NCI-H1694 (cell line): Measurements from ENCODE around the gene PRKCB.

Experiments
- DNase-seq: peaks from one replicate; lab custom pipeline; 2025; lab: John Stamatoyannopoulos, UW

The PRKCB gene

DNA sequence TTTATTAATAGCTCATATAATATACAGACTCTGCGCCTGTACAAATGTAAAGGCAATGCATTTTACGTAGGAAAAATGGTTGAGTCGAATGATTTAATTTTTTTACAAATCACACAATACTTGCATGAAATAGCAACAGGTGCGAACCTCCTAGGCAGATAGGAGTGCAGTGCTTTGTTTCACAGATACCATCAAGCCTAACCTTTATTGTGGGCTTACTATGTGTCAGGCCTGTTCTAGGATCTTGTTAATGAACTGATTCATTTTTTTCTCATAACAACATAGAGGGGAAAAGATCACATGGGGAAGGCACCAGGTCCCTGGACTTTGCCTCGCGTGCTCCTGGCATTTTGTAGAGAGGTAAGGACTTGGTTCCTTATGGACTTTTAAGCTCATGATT, 107.8 kb downstream of the PRKCB start:
- DNase-seq: no peak

DNA sequence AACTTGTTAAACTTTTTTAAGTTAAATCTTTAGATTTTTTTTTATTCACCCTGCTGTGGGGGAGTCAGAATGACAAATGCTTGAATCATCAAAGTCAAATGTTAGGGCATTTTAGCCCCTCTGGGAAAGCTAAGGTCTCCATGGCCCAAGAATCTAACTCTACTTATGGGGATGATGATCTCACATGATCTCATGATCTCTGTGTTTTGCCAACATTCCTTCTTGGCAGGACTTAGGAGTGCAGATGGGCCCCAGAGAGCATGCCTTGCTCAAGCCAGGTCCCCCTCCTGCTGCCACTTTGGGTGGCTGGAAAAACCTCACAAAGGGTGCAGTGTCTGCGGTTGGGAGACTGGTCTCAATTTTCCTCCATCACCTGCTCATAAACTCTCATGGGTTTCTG, 108.6 kb downstream of the PRKCB start:
- no peak for DNase-seq

DNA sequence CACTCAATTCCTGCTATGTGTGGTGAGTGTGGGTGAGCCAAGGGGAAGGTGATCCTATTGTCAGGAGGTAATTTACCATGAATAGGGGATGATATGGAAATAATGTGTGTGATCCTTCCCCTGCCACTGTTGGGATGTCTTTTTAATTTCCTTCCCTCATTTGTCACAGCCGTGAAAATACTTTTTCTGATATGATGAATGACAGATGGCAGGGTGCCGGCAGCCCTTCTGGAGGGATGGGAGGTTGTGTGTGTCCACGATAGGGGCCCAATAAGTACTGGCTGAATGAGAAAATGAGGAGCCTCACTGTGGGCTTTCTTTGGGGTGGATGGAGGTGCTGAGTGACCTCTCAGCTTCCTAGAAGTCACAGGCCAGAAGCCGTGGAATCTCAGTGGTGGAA, 109.5 kb downstream of the PRKCB start:
- DNase-seq: no peak

DNA sequence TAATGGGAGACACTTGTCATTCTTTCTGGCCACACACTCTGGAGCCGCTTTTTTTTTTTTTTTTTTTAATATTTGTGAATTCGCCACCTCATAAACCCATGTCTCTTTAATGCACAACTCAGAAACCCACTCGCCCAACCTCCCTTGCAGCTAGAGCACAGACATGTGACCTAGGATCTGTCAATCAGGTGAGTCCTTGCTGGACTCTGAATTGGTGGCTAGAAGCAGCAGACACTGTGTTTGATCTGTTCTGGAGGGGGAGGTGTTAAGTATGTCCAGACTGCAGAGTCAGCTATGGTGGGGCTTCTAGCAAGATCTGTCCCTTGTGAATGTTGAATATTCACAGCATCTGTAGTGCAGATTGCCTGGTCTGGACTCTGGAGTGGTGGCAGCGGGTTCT, 112.1 kb downstream of the PRKCB start:
- DNase-seq: no peak

DNA sequence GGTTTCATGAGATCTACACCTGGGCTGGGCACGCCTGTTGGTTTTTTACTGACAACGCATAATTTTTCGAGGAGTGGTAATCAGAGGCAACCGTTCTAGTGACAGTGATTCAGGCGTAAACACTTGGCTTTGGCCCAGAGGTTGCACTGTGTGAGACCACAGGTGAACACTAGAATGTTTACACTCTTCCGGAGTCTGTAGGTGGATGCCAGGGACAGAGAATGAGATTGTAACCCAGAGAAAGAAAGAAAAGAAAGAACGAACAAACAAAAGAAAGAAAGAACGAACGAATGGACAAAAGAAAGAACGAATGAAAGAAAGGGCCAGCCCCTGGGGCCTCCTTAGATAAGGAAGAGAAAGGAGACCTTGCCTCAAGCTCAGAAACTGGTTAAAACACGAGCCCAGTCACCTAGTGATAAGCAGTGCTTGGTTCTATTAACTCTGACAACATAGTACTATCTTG, 113.2 kb downstream of the PRKCB start:
- DNase-seq: no peak

DNA sequence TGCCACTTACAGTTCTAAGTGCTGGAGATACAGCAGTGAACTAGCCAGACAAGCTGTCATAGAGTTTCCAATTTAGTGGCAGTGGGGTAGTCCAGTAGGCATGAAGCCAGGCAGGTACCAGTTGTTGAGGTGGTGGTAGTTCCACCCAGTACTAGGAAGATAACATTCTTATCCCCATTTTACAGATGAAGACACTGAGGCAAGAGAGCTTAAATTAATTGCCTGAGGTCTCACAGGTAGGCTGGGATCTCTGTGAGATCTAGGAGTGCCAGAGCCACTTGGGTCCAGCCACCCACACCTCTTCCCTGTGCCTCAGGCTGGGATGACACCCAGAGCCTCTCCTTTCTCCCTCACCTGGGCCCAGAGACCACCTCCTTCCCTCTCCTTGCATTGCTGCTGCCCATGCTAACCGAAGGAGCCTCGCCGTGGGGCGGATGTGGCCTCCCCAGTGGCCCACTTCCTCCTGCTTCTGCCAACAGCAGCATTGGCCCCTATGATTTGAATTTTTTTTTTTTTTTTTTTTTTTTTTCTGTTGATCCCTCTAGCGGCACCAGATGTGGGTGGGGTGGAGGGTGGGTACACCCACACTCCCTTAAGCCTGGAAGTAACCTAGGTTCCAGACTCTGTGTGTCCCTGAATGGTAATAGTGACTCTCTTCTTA, 114.0 kb downstream of the PRKCB start:
- DNase-seq: no peak

DNA sequence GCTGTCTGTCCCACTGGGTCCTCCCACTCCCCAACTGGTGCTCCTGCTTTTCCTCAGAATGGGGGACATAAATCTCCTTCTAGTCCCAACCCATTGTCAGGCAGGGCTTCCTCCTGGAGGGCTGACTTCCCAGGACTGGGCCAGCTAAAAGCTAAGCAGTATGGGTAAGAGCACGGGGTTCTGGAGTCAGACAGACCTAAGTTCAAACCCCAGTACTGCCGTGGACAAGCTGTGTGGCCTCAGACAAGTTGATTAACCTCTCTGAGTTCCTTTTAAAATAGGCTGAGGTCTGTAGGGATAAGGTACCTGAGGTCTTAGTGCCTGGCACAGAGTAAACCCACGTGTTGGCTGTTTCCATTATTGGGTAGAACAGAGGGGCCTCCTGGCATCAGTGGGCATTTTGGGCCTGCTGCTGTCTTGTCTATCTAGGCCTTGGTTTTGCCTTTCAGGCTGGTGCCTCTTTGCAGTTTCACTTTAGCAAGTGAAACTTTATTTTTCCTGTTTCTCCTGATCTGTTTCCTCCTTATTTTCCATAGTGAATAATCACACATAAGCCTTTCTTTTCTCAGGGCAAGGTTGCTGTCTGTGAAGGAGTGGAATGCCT, 114.6 kb downstream of the PRKCB start:
- no peak for DNase-seq

DNA sequence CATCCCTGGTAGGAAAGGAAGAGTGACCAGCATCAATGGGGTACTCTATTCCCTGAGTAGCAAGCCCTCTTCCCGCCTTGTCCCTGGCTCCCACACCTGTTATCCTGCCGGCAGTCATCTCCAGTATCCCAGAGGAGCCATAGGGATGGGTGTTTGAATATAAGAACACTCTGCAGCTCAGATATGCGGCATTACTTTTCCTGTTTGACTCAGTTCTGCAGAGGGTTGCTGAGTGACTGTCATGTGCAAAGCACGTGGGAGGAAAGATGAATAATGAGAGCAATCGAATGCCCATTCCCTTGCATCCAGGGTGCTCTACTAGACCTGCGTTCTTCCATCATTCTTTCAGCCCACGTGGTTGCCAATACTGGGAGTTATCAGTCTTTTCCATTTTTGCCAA, 115.1 kb downstream of the PRKCB start:
- no peak for DNase-seq

DNA sequence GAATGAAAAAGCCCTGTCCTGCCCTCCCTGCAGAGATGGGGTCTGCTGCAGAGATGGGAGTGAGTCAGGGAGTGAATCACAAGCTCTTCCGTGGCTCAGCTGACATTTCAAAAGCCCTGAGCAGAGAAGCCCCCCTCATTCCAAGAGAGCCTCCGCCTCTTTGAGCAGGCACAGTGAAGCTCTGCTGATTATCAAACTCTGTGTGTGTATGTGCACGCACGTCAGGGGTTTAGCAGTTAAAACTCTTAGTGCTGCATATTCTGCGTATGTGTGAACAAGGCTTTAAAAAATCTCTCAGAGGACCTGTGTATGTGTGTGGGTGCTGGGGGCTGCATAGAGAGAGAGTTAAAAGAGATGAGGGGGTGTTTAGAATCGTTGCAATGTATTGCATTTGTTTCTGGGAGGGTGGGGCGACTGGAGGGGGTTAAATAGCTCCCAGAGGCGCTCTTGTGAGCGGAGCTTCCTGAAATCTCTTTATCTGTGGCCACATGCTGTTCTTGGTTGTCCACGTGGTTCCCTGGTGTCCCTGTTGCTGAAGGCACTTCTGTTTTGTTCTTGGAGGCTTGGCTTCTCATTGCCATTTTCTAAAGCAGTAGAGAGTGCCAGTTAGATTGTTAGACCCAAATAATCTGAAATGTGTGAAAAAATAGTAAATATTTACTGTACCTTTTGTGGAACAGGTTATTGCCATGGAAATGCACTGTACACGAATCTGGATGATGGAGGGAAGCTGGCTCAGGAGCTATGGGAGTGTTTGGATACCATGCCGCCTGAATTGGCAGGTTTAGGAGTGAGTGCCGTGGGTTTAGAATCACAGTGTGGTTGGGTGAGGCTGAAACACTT, 116.6 kb downstream of the PRKCB start:
- DNase-seq: no peak

DNA sequence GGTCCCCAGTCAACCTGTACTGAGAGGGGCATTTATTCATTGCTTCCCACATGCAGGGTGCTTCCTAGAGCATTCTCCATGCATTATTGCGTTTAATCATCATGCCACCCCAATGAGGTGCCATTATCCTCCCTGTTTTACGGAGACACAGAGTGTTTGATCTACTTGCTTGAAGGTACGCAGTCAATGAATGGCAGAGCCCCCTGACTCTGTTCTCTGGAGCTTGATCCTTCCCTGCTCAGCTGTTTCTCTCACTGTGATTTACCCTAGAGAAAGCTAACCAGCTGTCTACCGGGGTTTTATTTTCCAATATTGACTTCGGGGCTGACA, 117.2 kb downstream of the PRKCB start:
- DNase-seq: no peak

DNA sequence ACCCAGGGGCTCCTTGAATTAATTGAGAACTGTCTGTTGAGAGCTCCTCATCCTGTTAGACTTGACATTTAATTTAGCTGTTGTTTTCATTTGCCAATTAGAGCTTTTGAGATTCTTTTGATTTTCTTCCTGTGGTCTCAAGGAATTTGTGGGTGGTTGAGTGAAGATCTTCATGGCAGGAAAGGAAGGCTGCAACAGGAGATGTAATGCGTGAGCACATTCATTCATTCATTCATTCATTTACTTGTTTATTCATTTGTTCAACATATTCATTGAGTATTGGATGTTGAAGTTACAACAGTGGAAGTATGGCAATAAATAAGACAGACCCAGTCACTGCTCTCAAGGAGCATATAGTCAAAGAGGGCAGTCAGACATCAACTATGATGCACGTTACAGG, 117.7 kb downstream of the PRKCB start:
- DNase-seq: no peak

DNA sequence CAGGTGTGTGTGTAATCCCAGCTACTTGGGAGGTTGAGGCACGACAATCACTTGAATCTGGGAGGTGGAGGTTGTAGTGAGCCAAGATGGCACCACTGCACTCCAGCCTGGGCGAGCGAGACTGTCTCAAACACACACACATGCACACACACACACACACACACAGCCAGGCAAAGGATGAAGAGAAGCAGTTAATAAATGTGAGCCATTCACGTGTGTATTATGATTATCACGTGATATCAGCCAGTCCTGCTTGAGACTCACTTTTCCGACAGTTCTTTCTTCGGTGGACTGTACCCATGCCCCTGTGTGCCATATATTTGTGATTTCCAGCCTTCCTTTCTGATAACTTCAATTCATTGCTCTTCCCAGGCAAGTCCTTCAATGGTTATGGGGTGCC, 119.3 kb downstream of the PRKCB start:
- DNase-seq: no peak

DNA sequence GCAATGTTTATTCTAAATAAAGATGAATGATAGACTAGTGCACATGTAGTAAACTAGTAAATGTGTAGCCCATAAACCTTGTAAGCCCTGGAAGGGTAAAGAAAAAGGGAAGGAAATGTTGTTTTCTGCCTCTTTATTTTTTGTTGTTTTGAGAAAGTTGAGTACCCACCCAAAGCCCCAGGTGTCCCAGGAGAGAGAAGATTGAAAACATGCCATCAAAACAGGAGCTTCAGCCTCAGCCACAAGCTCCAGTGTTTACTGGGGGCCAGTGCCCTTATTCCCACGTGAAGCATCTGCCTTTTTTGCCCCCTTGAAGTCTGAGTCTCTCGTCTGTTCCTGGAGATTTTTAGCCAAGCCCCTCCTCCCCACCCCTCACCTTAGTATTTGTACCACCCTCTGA, 121.5 kb downstream of the PRKCB start:
- DNase-seq: no peak

DNA sequence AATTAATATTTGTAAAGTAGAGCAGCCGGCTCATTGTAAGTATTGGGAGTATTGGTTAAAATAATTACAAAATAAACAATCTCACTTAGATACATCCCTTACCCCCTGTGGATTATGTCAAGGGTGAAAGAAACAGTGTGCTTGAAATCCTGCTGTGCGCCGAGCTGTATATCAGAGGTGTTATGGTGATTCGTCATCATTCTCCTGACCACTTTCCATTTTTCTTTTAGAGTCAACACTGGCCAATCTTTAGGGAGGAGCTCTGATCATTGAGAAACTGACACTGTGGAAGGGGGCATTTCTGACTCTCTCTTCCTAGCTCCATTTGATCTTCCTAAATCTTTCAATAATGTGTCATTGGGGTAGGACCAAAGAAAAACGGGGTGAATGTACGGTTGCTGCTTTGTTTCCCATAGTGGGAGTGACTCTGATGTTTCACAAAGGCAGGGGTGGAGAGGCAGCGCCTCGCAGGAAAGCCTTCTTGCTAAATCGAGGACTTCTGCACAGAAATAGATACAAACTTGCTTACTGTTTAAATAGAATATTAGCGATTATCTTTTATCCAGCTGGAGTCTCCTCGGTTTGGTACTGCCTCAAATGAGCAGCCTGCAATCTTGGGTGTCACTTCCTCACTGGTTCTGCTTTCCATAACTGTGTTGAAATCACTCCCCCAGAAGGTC, 123.4 kb downstream of the PRKCB start:
- DNase-seq: no peak

DNA sequence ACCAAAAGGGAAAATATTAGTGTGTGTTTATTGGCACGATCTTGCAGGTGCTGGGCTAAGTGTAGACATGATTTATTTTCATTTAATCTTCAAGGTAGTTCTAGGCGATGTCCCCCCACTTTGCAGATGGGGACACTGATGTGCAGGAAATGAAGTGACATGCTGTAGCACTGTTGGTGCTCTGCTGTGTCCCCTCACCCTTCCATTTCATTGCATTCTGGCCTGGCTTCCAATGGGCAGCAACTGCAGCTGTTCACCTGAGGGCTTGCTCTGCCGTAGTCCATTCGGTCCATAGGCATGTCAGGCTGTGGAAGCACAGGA, 123.9 kb downstream of the PRKCB start:
- no peak for DNase-seq

DNA sequence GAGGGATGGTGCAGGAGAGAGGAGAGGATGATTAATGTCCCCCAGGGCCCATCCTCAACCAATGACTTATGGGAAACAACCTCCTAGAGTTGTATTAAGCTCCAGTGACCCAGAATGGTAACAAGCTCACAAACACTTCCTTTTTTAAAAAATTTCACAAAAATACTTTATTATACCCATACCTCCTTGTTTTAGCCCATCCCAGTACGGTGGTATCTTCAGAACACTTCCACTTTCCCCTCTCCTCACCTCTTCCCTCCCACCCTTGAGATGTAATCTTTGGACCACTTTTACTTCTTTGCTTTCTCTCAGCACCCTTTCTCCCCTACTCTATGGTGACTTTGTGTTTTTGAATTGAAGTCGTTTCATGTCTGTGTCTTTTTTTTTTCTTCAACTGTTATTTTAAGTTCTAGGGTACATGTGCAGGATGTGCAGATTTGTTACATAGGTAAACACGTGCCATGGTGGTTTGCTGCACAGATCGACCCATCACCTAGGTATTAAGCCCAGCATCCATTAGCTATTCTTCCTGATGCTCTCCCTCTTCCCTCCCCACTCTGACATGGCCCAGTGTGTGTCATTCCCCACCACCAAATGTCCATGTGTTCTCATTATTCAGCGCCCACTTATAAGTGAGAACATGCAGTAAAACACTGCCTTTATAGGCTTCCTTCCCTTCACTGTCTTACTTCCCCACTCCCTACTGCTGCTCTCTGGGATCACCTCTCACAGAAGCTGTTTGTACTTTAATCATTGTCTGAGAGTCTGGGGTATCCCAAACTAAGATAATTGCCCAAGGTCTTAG, 124.5 kb downstream of the PRKCB start:
- no peak for DNase-seq

DNA sequence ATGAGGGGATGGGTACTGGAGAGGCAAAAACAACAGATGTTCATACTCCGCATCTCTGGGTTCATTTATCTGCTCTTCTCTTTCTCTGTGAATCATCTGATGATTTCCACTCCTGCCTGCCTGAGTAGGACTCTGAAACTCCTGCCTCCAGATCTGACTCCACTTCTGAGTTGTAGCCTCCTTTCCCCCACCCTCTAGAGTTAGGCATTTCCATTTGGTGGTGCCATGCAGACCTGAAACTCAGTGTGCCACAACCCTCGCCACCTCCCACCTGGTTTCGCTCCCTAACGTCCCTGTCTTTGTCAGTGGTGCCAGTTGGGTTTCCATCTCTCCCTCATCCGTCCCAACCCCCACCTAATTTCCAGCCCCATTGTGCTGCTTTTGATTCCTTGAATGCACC, 126.2 kb downstream of the PRKCB start:
- no peak for DNase-seq

DNA sequence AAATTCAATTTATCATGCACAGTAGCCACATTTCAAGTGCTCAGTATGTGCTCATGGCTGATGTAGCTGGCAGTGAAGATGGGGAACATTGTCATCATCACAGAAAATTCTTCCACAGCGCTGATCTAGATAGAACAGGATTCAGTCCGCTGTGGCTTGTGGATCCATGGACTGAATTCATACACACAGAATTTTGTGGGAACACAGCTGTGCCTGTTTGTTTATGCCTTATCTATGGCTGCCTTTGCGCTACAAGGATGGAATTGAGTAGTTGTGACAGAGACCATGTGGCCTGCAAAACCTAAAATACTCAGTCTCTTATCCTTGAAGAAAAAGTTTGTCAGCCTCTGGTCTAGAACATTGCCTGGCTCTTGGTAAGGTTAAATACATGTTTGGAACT, 128.4 kb downstream of the PRKCB start:
- DNase-seq: no peak

DNA sequence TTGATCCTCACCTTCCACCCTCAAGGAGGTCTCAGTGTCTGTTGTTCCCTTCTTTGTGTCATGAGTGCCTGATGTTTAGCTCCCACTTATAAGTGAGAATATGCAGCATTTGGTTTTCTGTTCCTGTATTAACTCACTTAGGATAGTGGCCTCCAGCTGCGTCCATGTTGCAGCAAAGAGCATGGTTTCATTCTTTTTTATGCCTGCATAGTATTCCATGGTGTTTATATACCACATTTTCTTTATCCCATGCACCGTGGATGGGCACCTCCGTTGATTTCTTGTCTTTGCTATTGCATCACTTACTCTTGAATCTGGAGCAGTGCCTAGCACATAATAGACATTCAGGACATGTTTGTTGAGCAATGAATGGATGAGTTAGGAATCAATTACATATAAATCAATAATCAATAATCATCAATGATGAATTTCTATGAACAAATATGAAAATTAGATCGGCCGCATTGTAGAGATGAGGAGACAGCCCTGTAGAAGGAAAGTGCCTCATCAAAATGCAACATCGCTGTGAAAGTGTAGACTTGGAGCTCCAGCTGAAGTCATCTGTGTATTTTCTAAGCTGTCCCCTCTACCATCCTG, 129.5 kb downstream of the PRKCB start:
- DNase-seq: no peak

DNA sequence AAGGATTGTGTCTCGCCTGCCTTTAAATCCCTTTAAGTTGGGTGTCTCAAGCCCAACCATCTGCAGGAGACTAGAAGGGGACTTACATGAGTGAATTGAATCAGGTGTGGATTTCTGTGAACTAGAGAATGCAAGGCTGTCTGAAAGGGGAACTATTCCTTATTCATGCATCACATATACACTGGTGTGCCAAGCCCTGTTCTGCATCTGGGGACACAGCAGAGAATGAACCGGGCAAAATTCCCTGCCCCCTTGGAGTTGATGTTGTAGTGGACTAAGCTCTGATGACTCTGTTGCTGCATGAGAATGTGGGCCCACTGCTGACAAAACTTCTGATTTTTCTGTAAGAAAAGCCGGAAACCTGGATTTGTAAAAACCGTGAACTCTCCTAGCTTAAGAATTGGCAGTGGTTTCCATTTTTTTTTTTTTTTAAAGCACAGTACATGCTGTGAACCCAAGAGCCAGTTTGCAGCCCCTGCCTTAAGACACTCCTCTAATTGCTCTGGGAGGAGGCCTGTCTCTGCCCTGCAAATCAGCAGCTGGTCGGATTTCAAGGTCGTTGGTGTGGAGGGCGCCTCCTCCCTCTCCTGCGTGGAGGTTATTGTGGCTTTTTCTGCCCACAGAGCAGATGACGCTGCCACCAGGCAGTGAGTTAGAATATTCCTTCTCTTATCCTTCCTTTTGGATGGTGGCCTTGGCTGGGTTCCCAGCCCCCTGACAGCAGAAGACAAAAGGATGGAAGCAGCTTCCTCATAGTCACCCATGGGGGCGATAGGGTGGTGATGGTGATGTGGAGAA, 131.0 kb downstream of the PRKCB start:
- no peak for DNase-seq

DNA sequence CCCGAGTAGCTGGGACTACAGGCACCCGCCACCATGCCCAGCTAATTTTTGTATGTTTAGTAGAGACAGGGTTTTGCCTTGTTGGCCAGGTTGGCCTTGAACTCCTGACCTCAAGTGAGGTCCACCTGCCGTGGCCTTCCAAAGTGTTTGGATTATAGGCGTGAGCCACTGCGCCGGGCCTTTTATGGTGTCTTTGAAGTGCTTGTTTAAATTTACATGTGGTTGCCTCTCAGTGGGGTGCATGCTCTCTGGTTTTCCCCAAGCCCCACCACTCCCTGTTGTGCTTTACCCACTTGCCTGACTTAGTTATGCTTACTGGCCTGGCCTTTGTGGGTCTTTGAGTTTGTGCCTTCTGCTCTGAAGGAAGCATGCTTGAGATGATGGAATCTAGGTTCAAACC, 132.0 kb downstream of the PRKCB start:
- DNase-seq: no peak
